Kidney (tissue), 14 donors: ENCODE measurements around the gene ANTXRL. TPM values are rescaled to one million over a fixed set of nuclear protein-coding genes. Genes with fewer than 3 reads are reported as not detected.
"Not testable (repeated sequence)": the region's sequence is repeated elsewhere in the genome, so short reads cannot be mapped to it uniquely, and the experiment has no call there.

Experiments
- DNase-seq, 5 donors: peaks; one replicate each; pipeline ENCODE4 v3.0.0-alpha.2; 2013 to 2020
- FAIRE-seq: peaks from 2 replicates; lab custom pipeline; 2012; peaks lifted over from hg19 to GRCh38; lab: Jason Lieb, UNC
- H3K27ac ChIP-seq, 2 donors: one replicate each; pipeline ENCODE4 v1.7.0; 2013; ENCODE audit warnings: low read depth in 2 of 2, low read length in 2 of 2, inconsistent platforms in 1 of 2
- H3K27me3 ChIP-seq: one replicate; pipeline ENCODE4 v1.7.1; 2013; ENCODE audit warnings: low read length, inconsistent platforms; ENCODE audit not compliant: control insufficient read depth, insufficient read depth
- H3K36me3 ChIP-seq, 3 donors: one replicate each; pipeline versions ENCODE4 v1.7.0 to v1.7.1; 2013; ENCODE audit warnings: low read length in 3 of 3, control low read depth in 1 of 3, inconsistent platforms in 1 of 3; ENCODE audit not compliant: insufficient read depth in 3 of 3, control insufficient read depth in 2 of 3
- H3K4me1 ChIP-seq, 3 donors: one replicate each; pipeline versions ENCODE4 v1.7.0 to v1.7.1; 2013; ENCODE audit warnings: low read length in 3 of 3, inconsistent platforms in 1 of 3, low read depth in 1 of 3; ENCODE audit not compliant: control insufficient read depth in 2 of 3, insufficient read depth in 2 of 3
- H3K4me3 ChIP-seq, 3 donors: one replicate each; pipeline versions ENCODE4 v1.7.0 to v1.8.1; 2013; ENCODE audit warnings: low read length in 3 of 3, control low read depth in 1 of 3, inconsistent platforms in 1 of 3
- H3K9ac ChIP-seq, 3 donors: one replicate each; pipeline versions ENCODE4 v1.7.0 to v1.7.1; 2013; ENCODE audit warnings: low read length in 3 of 3, control low read depth in 1 of 3, inconsistent platforms in 1 of 3
- H3K9me3 ChIP-seq, 3 donors: one replicate each; pipeline versions ENCODE4 v1.7.0 to v1.7.1; 2013; ENCODE audit warnings: low read length in 3 of 3, control low read depth in 1 of 3, inconsistent platforms in 1 of 3; ENCODE audit not compliant: control insufficient read depth in 2 of 3, insufficient read depth in 1 of 3
- CTCF ChIP-seq: IDR thresholded peaks from 3 replicates; pipeline ENCODE4 v1.5.1; 2012; ENCODE audit warnings: mild to moderate bottlenecking, moderate library complexity, borderline replicate concordance; ENCODE audit not compliant: insufficient read depth; ENCODE audit errors: extremely low read depth
- intact Hi-C: fragments of 100-400 bp; cut with DNase I; formaldehyde crosslinking; loops from one replicate; pipeline ENCODE4 v1.11.1; 2022
- polyA plus RNA-seq: library from polyadenylated mRNA; stranded (reverse); fragments of 350-450 nt; fragmentation: Illumina TruSeq; extraction: RNeasy Lipid Tissue Mini Kit (QIAGEN cat#74804); gene quantifications from one replicate; pipeline ENCODE4 v1.2.3, GENCODE V29; 2014; ENCODE audit warnings: low read depth, low replicate concordance; ENCODE audit not compliant: insufficient read depth
- total RNA-seq: library from RNA; stranded (reverse); fragmentation: NEBNext Ultra II Directional; extraction: Animal tissue kit (Norgen Biotek cat#: 25700); gene quantifications from one replicate; pipeline ENCODE4 v1.2.1, GENCODE V29; 2021
- donor health status: control.
- donor health status: control.
- donor health status: control.
- donor health status: control.
- donor health status: control.
- donor health status: DM: yes; HTN: yes; CAD: no.
- donor health status: Normal renal cell carcinoma (clear cell type).

The ANTXRL gene
- total and polyA plus RNA-seq, 2 donors from 2014 or later = 0.16 TPM; not detected in 1

- intact Hi-C loops = no loop called here
- DNase-seq (peak in 2 of 5 donors; percentile 7 to 10), FAIRE-seq (no peak)
Measured at GRCh38 chr10:46239993-46240683, 46.7 kb upstream of the ANTXRL start.

GRCh38 chr10:46240684-46241565 is 45.9 kb upstream of the ANTXRL start:
- intact Hi-C loops = no loop called here
- H3K9me3 ChIP-seq = peaks cover 0 to 5% (median 1%) of the 10 kb centered on the region in 3 donors
- no peak for TF ChIP-seq CTCF
- DNase-seq (peak in 1 of 5 donors; percentile 5), FAIRE-seq (no peak)
- no peaks in the 10 kb centered on the region for H3K27me3 ChIP-seq
- H3K9ac ChIP-seq = no peak overlapping the region
- H3K27ac ChIP-seq = no peak overlapping the region
- H3K4me3 ChIP-seq = no peak overlapping the region
- H3K36me3 ChIP-seq = no peaks in the 10 kb centered on the region
- no peaks in the 10 kb centered on the region for H3K4me1 ChIP-seq

More at GRCh38 chr10:46239993-46240683, 46.7 kb upstream of the ANTXRL start:
- H3K9ac ChIP-seq = no peak overlapping the region
- H3K27me3 ChIP-seq = no peaks in the 10 kb centered on the region
- no peaks in the 10 kb centered on the region for H3K4me1 ChIP-seq
- H3K36me3 ChIP-seq = no peaks in the 10 kb centered on the region
- no peak overlapping the region for H3K27ac ChIP-seq
- no peak for TF ChIP-seq CTCF
- H3K9me3 ChIP-seq = peaks cover 0 to 5% (median 1%) of the 10 kb centered on the region in 3 donors
- H3K4me3 ChIP-seq = no peak overlapping the region

- peaks cover 0 to 5% (median 1%) of the 10 kb centered on the region in 3 donors for H3K9me3 ChIP-seq
- no peak overlapping the region for H3K9ac ChIP-seq
- no peak overlapping the region for H3K4me3 ChIP-seq
- FAIRE-seq (no peak), DNase-seq (peak in 4 of 5 donors; percentile 26 to 41 (median 35))
- no peaks in the 10 kb centered on the region for H3K4me1 ChIP-seq
- no peak overlapping the region for H3K27ac ChIP-seq
- intact Hi-C loops = no loop called here
- H3K27me3 ChIP-seq = no peaks in the 10 kb centered on the region
- H3K36me3 ChIP-seq = no peaks in the 10 kb centered on the region
- no peak for TF ChIP-seq CTCF
Measured at GRCh38 chr10:46245381-46245900, 41.4 kb upstream of the ANTXRL start.

- H3K4me1 ChIP-seq, H3K27me3 ChIP-seq, intact Hi-C loops, H3K27ac ChIP-seq, H3K9me3 ChIP-seq, FAIRE-seq, H3K36me3 ChIP-seq, H3K4me3 ChIP-seq, H3K9ac ChIP-seq: not testable (repeated sequence)
- DNase-seq = peak in 1 of 5 donors; percentile 8
Measured at GRCh38 chr10:46246400-46247180, 40.2 kb upstream of the ANTXRL start.
